Neural cell (in vitro differentiated cells): ENCODE data around the gene RPL10A. TPM values are rescaled to one million over a fixed set of nuclear protein-coding genes. Genes with fewer than 3 reads are reported as not detected.

Experiments
- H2AFZ ChIP-seq: fragments of 200-600, 300-800 bp; sonication (generic), shearing (Covaris generic); 2 replicates; pipeline ENCODE4 v1.6.0; 2014; ENCODE audit warnings: low read depth, mild to moderate bottlenecking, antibody characterized with exemption, low read length, moderate library complexity
- H3F3A ChIP-seq: fragments of 200-600 bp; shearing (Covaris generic); 2 replicates; pipeline ENCODE4 v1.6.1; 2016; ENCODE audit warnings: mild to moderate bottlenecking, moderate library complexity, mixed read lengths, antibody characterized with exemption, low read length; ENCODE audit not compliant: insufficient read depth, poor library complexity, severe bottlenecking
- H3K27ac ChIP-seq: fragments of 200-600, 300-800 bp; sonication (generic), shearing (Covaris generic); 2 replicates; pipeline ENCODE4 v1.5.1; 2014; ENCODE audit warnings: mild to moderate bottlenecking, low read length, moderate library complexity
- H3K27me3 ChIP-seq: fragments of 300-800, 200-600 bp; sonication (generic), shearing (Covaris generic); 2 replicates; pipeline ENCODE4 v1.6.0; 2014; ENCODE audit warnings: mild to moderate bottlenecking, low read depth, low read length, moderate library complexity; ENCODE audit not compliant: insufficient read depth
- H3K36me3 ChIP-seq: fragments of 300-800, 200-600 bp; sonication (generic), shearing (Covaris generic); 2 replicates; pipeline ENCODE4 v1.5.1; 2014; ENCODE audit warnings: mild to moderate bottlenecking, antibody characterized with exemption, low read length, moderate library complexity; ENCODE audit not compliant: insufficient read depth
- H3K4me2 ChIP-seq: fragments of 300-800, 200-600 bp; sonication (generic), shearing (Covaris generic); 2 replicates; pipeline ENCODE4 v1.6.0; 2014; ENCODE audit warnings: mild to moderate bottlenecking, low read length
- H3K4me3 ChIP-seq: fragments of 300-800, 200-600 bp; sonication (generic), shearing (Covaris generic); 2 replicates; pipeline ENCODE4 v1.5.1; 2014; ENCODE audit warnings: mild to moderate bottlenecking, low read length, moderate library complexity
- H3K79me2 ChIP-seq: fragments of 200-600 bp; shearing (Covaris generic); replicated peaks from 2 replicates; pipeline ENCODE4 v1.6.0; 2014; ENCODE audit warnings: mild to moderate bottlenecking, low read length, moderate library complexity; ENCODE audit not compliant: insufficient read depth
- H3K9ac ChIP-seq: fragments of 300-800, 200-600 bp; sonication (generic), shearing (Covaris generic); 2 replicates; pipeline ENCODE4 v1.6.1; 2016; ENCODE audit warnings: mild to moderate bottlenecking, low read length, mixed read lengths
- H3K9me2 ChIP-seq: fragments of 200-600 bp; shearing (Covaris generic); 2 replicates; pipeline ENCODE4 v1.6.1; 2016; ENCODE audit warnings: mild to moderate bottlenecking, low read length, mixed read lengths; ENCODE audit not compliant: insufficient read depth
- H3K9me3 ChIP-seq: fragments of 200-600, 300-800 bp; sonication (generic), shearing (Covaris generic); 2 replicates; pipeline ENCODE4 v1.6.1; 2016; ENCODE audit warnings: mild to moderate bottlenecking, mixed run types, low read length, moderate library complexity, mixed read lengths
- H4K20me1 ChIP-seq: fragments of 200-600 bp; shearing (Covaris generic); 2 replicates; pipeline ENCODE4 v1.6.1; 2016; ENCODE audit warnings: mild to moderate bottlenecking, mixed run types; ENCODE audit not compliant: insufficient read depth
- CTCF ChIP-seq: fragments of 450-650 bp; IDR thresholded peaks from 2 replicates; pipeline ENCODE4 v1.5.1; 2014; ENCODE audit warnings: antibody characterized with exemption, mild to moderate bottlenecking, moderate library complexity; ENCODE audit not compliant: poor library complexity, severe bottlenecking
- EP300 ChIP-seq: fragments of 450-650 bp; conservative IDR thresholded peaks from 2 replicates; pipeline ENCODE4 v1.6.1; 2014; ENCODE audit warnings: antibody characterized with exemption, mild to moderate bottlenecking, moderate library complexity; ENCODE audit not compliant: poor library complexity, severe bottlenecking
- EZH2 ChIP-seq: fragments of 200-600, 300-800 bp; shearing (Covaris generic), sonication (generic); IDR thresholded peaks from 2 replicates; pipeline ENCODE4 v1.6.1; 2014; ENCODE audit warnings: antibody characterized with exemption, low read length, borderline replicate concordance, mild to moderate bottlenecking; ENCODE audit not compliant: insufficient read depth, poor library complexity, severe bottlenecking
- MXI1 ChIP-seq: fragments of 450-650 bp; conservative IDR thresholded peaks from 2 replicates; pipeline ENCODE4 v1.6.1; 2014; ENCODE audit warnings: antibody characterized with exemption, mild to moderate bottlenecking; ENCODE audit not compliant: poor library complexity, severe bottlenecking
- POLR2AphosphoS5 ChIP-seq: IDR thresholded peaks from 2 replicates; pipeline ENCODE4 v1.6.1; 2012
- RAD21 ChIP-seq: fragments of 450-650 bp; conservative IDR thresholded peaks from 2 replicates; pipeline ENCODE4 v1.6.1; 2014; ENCODE audit warnings: antibody characterized with exemption, mild to moderate bottlenecking, moderate library complexity
- REST ChIP-seq: IDR thresholded peaks from 2 replicates; pipeline ENCODE4 v1.6.1; 2012; ENCODE audit warnings: borderline replicate concordance
- SMC3 ChIP-seq: fragments of 450-650 bp; conservative IDR thresholded peaks from 2 replicates; pipeline ENCODE4 v1.6.1; 2014; ENCODE audit warnings: antibody characterized with exemption, mild to moderate bottlenecking, moderate library complexity; ENCODE audit not compliant: poor library complexity
- TAF1 ChIP-seq: IDR thresholded peaks from 2 replicates; pipeline ENCODE4 v1.6.1; 2012; ENCODE audit warnings: low read depth
- polyA plus RNA-seq: library from polyadenylated mRNA; depleted of rRNA; stranded (reverse); fragments of >200 nt; gene quantifications from 2 replicates; pipeline ENCODE4 v1.2.3, GENCODE V29; 2014

RPL10A gene
- polyA plus RNA-seq, 1 donor from 2014 or later, result 1,049 TPM

- Histone ChIP-seq H3K4me3 (no peak overlapping the region), H3K9me2 (no peaks in the 10 kb centered on the region), H3K36me3 (no peaks in the 10 kb centered on the region), H3K4me2 (no peak overlapping the region), H3K9me3 (no peaks in the 10 kb centered on the region), H4K20me1 (no peaks in the 10 kb centered on the region), H3K27me3 (no peaks in the 10 kb centered on the region), H3K27ac (no peak overlapping the region), H3K79me2 (no peaks in the 10 kb centered on the region), H3K9ac (no peak overlapping the region), H3F3A (no peaks in the 10 kb centered on the region), H2AFZ (no peak overlapping the region)
- TF ChIP-seq POLR2AphosphoS5 (no peak), TAF1 (no peak), EP300 (no peak), MXI1 (no peak), RAD21 (no peak), REST (no peak), CTCF (no peak), EZH2 (no peak)
Observed at GRCh38 chr6:35483893-35484645, 15.9 kb downstream of the RPL10A start.

DNA sequence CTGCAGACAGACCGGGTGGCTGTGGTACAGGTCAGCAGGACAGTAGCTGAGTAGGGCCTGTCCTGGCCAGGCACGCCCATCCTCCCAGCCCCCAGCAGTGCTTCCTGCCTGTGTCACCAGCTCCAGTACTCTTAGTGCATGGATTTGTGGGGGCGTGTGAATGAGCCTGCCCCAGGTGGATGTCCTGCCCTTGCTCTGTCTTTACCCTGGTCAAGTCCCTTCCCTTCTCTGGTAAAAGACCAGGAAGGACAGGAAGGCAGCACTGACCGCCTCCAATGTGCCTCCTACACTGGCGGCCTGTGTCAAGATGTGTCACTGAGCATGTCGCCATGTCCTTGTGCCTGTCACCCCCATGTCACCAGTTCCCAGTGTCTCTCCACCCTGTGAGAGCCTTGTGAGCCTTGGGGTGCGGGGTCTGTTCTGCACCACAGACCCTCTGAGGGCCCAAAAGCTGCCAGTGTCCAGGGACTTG lies 16.8 kb downstream of the RPL10A start:
- H3K79me2 ChIP-seq, result no peaks in the 10 kb centered on the region
- H3K4me3 ChIP-seq, result no peak overlapping the region
- no peaks in the 10 kb centered on the region for H4K20me1 ChIP-seq
- H3K9me3 ChIP-seq, result no peaks in the 10 kb centered on the region
- H3K9me2 ChIP-seq, result no peaks in the 10 kb centered on the region
- no peak overlapping the region for H3K27ac ChIP-seq
- H3K36me3 ChIP-seq, result no peaks in the 10 kb centered on the region
- H3F3A ChIP-seq, result no peaks in the 10 kb centered on the region
- H3K27me3 ChIP-seq, result no peaks in the 10 kb centered on the region
- no peak overlapping the region for H2AFZ ChIP-seq
- TF ChIP-seq CTCF, result no peak
- TF ChIP-seq RAD21, result no peak
- TF ChIP-seq TAF1, result no peak
- TF ChIP-seq POLR2AphosphoS5, result no peak
- TF ChIP-seq SMC3, result no peak
- TF ChIP-seq EP300, result no peak
- TF ChIP-seq REST, result no peak
- H3K4me2 ChIP-seq, result no peak overlapping the region
- no peak overlapping the region for H3K9ac ChIP-seq
